Gastroesophageal sphincter (tissue), 3 donors: ENCODE measurements around the gene HMGN2.

Source experiments
- CTCF ChIP-seq, 4 experiments: fragments of 200-600 bp in 2 of 4; fragments of 450-650 bp in 2 of 4; sonication (generic) in 1 of 4; IDR thresholded peaks; one replicate each; pipeline ENCODE4 v1.5.1; 2017 to 2019; ENCODE audit warnings: antibody characterized with exemption in 4 of 4, mild to moderate bottlenecking in 2 of 4, moderate library complexity in 2 of 4
- EP300 ChIP-seq: sonication (generic); formaldehyde crosslinking; IDR thresholded peaks from one replicate; pipeline ENCODE4 v1.6.1; 2017; ENCODE audit warnings: antibody characterized with exemption, mild to moderate bottlenecking
- POLR2A ChIP-seq, 2 donors: fragments of 450-650 bp; IDR thresholded peaks; one replicate each; pipeline ENCODE4 v1.6.1; 2017; ENCODE audit warnings: antibody characterized with exemption in 2 of 2, mild to moderate bottlenecking in 2 of 2, moderate library complexity in 1 of 2
- POLR2AphosphoS5 ChIP-seq: sonication (generic); formaldehyde crosslinking; IDR thresholded peaks from one replicate; pipeline ENCODE4 v1.6.1; 2017; ENCODE audit warnings: antibody characterized with exemption

DNA sequence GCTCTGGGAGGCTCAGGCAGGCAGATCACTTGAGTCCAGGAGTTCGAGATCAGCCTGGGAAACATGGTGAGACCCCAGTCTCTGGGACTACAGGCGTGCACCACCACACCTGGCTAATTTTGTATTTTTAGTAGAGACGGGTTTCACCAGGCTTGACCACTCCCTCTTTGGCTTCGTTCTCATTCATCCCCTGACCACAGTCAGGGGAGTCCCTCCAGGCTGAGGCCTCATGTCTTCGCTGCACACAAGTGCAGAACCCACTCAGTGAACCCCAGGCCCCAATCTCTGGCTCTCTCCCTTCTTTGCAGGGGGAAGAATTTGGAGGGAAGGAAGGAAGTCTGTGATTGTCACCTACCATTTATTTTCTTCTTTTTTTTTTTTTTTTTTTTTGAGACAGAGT lies 48.1 kb downstream of the HMGN2 start:
- TF ChIP-seq POLR2A (IDR thresholded peaks at IDR 0.05) (no peak), CTCF (IDR thresholded peaks at IDR 0.05) (no peak), POLR2AphosphoS5 (no peak), EP300 (no peak)
